DOHH2 (cell line): Measurements from ENCODE around the gene TMEM182.
A peak's percentile ranks its signal among the peaks of the same experiment; 100 is the strongest.

Source experiments
- H3F3A ChIP-seq: fragments of 200-600 bp; sonication (generic), shearing (Covaris generic); 2 replicates; pipeline ENCODE4 v1.6.0; 2016; ENCODE audit warnings: antibody characterized with exemption, mild to moderate bottlenecking; ENCODE audit not compliant: control insufficient read depth, insufficient read depth
- H3K27ac ChIP-seq: fragments of 200-600 bp; sonication (generic); 2 replicates; pipeline ENCODE4 v1.5.1; 2014; ENCODE audit warnings: low read depth, mild to moderate bottlenecking, low read length, moderate library complexity
- H3K27me3 ChIP-seq: fragments of 200-600 bp; sonication (generic); 2 replicates; pipeline ENCODE4 v1.6.1; 2014; ENCODE audit warnings: mild to moderate bottlenecking, low read length, mixed read lengths; ENCODE audit not compliant: control insufficient read depth
- H3K36me3 ChIP-seq: fragments of 200-600 bp; sonication (generic); 2 replicates; pipeline ENCODE4 v1.6.1; 2014; ENCODE audit warnings: mild to moderate bottlenecking, low read length, moderate library complexity, mixed read lengths; ENCODE audit not compliant: control insufficient read depth
- H3K4me1 ChIP-seq: fragments of 200-600 bp; sonication (generic); 2 replicates; pipeline ENCODE4 v1.6.1; 2014; ENCODE audit warnings: mild to moderate bottlenecking, low read length, mixed read lengths; ENCODE audit not compliant: control insufficient read depth
- H3K4me2 ChIP-seq: fragments of 200-600 bp; sonication (generic); 2 replicates; pipeline ENCODE4 v1.6.0; 2014; ENCODE audit warnings: mild to moderate bottlenecking, low read length, moderate library complexity
- H3K4me3 ChIP-seq: fragments of 200-600 bp; sonication (generic); 2 replicates; pipeline ENCODE4 v1.5.1; 2014; ENCODE audit warnings: mild to moderate bottlenecking, low read length, mixed read lengths
- H3K79me2 ChIP-seq: fragments of 200-600 bp; sonication (generic); 2 replicates; pipeline ENCODE4 v1.6.1; 2014; ENCODE audit warnings: mild to moderate bottlenecking, low read length, mixed read lengths; ENCODE audit not compliant: control insufficient read depth
- H3K9me2 ChIP-seq: fragments of 200-600 bp; sonication (generic); replicated peaks from 2 replicates; pipeline ENCODE4 v1.6.1; 2014; ENCODE audit warnings: mild to moderate bottlenecking, low read length, mixed read lengths; ENCODE audit not compliant: control insufficient read depth
- H3K9me3 ChIP-seq: fragments of 200-600 bp; sonication (generic); 2 replicates; pipeline ENCODE4 v1.6.1; 2014; ENCODE audit warnings: antibody characterized with exemption, low read length, mixed read lengths; ENCODE audit not compliant: control insufficient read depth, insufficient read depth
- H4K20me1 ChIP-seq: fragments of 200-600 bp; sonication (generic); 2 replicates; pipeline ENCODE4 v1.6.0; 2014; ENCODE audit warnings: low read depth, mild to moderate bottlenecking, antibody characterized with exemption, low read length, moderate library complexity; ENCODE audit not compliant: control insufficient read depth, insufficient read depth
- CTCF ChIP-seq: fragments of 200-600 bp; sonication (generic); IDR thresholded peaks from one replicate; pipeline ENCODE4 v1.5.1; 2014; ENCODE audit warnings: antibody characterized with exemption, mild to moderate bottlenecking, low read depth, low read length; ENCODE audit not compliant: poor library complexity, severe bottlenecking
- EZH2phosphoT487 ChIP-seq: fragments of 200-600 bp; sonication (generic); IDR thresholded peaks from 2 replicates; pipeline ENCODE4 v1.6.1; 2017; ENCODE audit warnings: borderline replicate concordance, mild to moderate bottlenecking, antibody characterized with exemption, low read length, moderate library complexity, mixed read lengths

Gene TMEM182

GRCh38 chr2:102753563-102754159 lies 8.2 kb upstream of the TMEM182 start:
- H3K27ac ChIP-seq: no peak overlapping the region
- no peaks in the 10 kb centered on the region for H3K9me3 ChIP-seq
- H3K36me3 ChIP-seq: no peaks in the 10 kb centered on the region
- no peak overlapping the region for H3K4me2 ChIP-seq
- H3K79me2 ChIP-seq: no peaks in the 10 kb centered on the region; the same call in 1 of the 2 replicates
- H3K4me1 ChIP-seq: peaks cover 5% of the 10 kb centered on the region; the same call in 1 of the 2 replicates
- no peak for TF ChIP-seq EZH2phosphoT487
- peak; percentile 75 for TF ChIP-seq CTCF
- no peaks in the 10 kb centered on the region for H3F3A ChIP-seq
- H3K9me2 ChIP-seq: no peaks in the 10 kb centered on the region
- no peaks in the 10 kb centered on the region for H4K20me1 ChIP-seq
- H3K4me3 ChIP-seq: no peak overlapping the region
- H3K27me3 ChIP-seq: no peaks in the 10 kb centered on the region

GRCh38 chr2:102754456-102755145 lies 7.2 kb upstream of the TMEM182 start:
- Histone ChIP-seq H3K9me3 (no peaks in the 10 kb centered on the region), H3K27ac (no peak overlapping the region), H3K4me3 (no peak overlapping the region), H3K9me2 (no peaks in the 10 kb centered on the region), H3F3A (no peaks in the 10 kb centered on the region), H3K4me1 (peaks cover 5% of the 10 kb centered on the region; the same call in 1 of the 2 replicates), H3K27me3 (no peaks in the 10 kb centered on the region), H3K36me3 (no peaks in the 10 kb centered on the region), H4K20me1 (no peaks in the 10 kb centered on the region), H3K79me2 (no peaks in the 10 kb centered on the region; the same call in 1 of the 2 replicates), H3K4me2 (no peak overlapping the region)
- TF ChIP-seq EZH2phosphoT487: no peak

GRCh38 chr2:102755284-102755683 lies 6.5 kb upstream of the TMEM182 start:
- TF ChIP-seq CTCF (no peak), EZH2phosphoT487 (no peak)
- Histone ChIP-seq H4K20me1 (no peaks in the 10 kb centered on the region), H3K4me2 (no peak overlapping the region), H3K9me3 (no peaks in the 10 kb centered on the region), H3K9me2 (no peaks in the 10 kb centered on the region), H3K4me1 (peaks cover 2% of the 10 kb centered on the region; the same call in 1 of the 2 replicates), H3K4me3 (no peak overlapping the region), H3K27ac (no peak overlapping the region), H3K36me3 (no peaks in the 10 kb centered on the region), H3K27me3 (no peaks in the 10 kb centered on the region), H3F3A (no peaks in the 10 kb centered on the region), H3K79me2 (no peaks in the 10 kb centered on the region; the same call in 1 of the 2 replicates)

- H3K4me3 ChIP-seq: no peak overlapping the region
Measured at GRCh38 chr2:102758439-102758838, 3.4 kb upstream of the TMEM182 start.

More at GRCh38 chr2:102758439-102758838, 3.4 kb upstream of the TMEM182 start:
- no peaks in the 10 kb centered on the region for H3K4me1 ChIP-seq
- H3K27me3 ChIP-seq: no peaks in the 10 kb centered on the region
- no peak overlapping the region for H3K4me2 ChIP-seq
- H3K36me3 ChIP-seq: no peaks in the 10 kb centered on the region
- no peaks in the 10 kb centered on the region for H3K9me2 ChIP-seq
- H3K27ac ChIP-seq: no peak overlapping the region
- H4K20me1 ChIP-seq: no peaks in the 10 kb centered on the region
- TF ChIP-seq CTCF (no peak), EZH2phosphoT487 (no peak)
- no peaks in the 10 kb centered on the region for H3F3A ChIP-seq
- no peaks in the 10 kb centered on the region for H3K9me3 ChIP-seq
- no peaks in the 10 kb centered on the region; the same call in 1 of the 2 replicates for H3K79me2 ChIP-seq
